Gastroesophageal sphincter (tissue), 4 donors: ENCODE data around the gene KCTD17. TPM values are rescaled to one million over a fixed set of nuclear protein-coding genes. Genes with fewer than 3 reads are reported as not detected.
A peak's percentile ranks its signal among the peaks of the same experiment; 100 is the strongest.

Experiments
- ATAC-seq: fragments of 150-250 bp; one replicate; pipeline ENCODE4 v1.9.1; 2016; ENCODE audit warnings: mild to moderate bottlenecking, moderate library complexity
- H3K27ac ChIP-seq, 4 donors: fragments of 200-600 bp; sonication (generic) in 3 of 4; 1 replicate in 3 of 4; 2 replicates in 1 of 4; pipeline ENCODE4 v1.5.1; 2016 to 2019
- H3K27me3 ChIP-seq: fragments of 200-600 bp; sonication (generic); one replicate; pipeline ENCODE4 v1.5.1; 2019
- H3K36me3 ChIP-seq, 2 donors: fragments of 200-600 bp; sonication (generic); one replicate each; pipeline ENCODE4 v1.5.1; 2019; ENCODE audit warnings: control low read depth in 1 of 2
- H3K4me1 ChIP-seq, 3 donors: fragments of 200-600 bp; sonication (generic); 1 replicate in 2 of 3; 2 replicates in 1 of 3; pipeline ENCODE4 v1.5.1; 2016 to 2019; ENCODE audit warnings: control low read depth in 2 of 3
- H3K4me3 ChIP-seq, 2 donors: fragments of 200-600 bp; sonication (generic); one replicate each; pipeline ENCODE4 v1.5.1; 2019; ENCODE audit warnings: mild to moderate bottlenecking in 1 of 2, moderate library complexity in 1 of 2
- H3K9me3 ChIP-seq, 3 donors: fragments of 200-600 bp; sonication (generic); one replicate each; pipeline ENCODE4 v1.5.1; 2017 to 2019; ENCODE audit warnings: control low read depth in 2 of 3
- CTCF ChIP-seq, 4 experiments: fragments of 200-600 bp in 2 of 4; fragments of 450-650 bp in 2 of 4; sonication (generic) in 1 of 4; IDR thresholded peaks; one replicate each; pipeline ENCODE4 v1.5.1; 2017 to 2019; ENCODE audit warnings: antibody characterized with exemption in 4 of 4, mild to moderate bottlenecking in 2 of 4, moderate library complexity in 2 of 4
- EP300 ChIP-seq: sonication (generic); formaldehyde crosslinking; IDR thresholded peaks from one replicate; pipeline ENCODE4 v1.6.1; 2017; ENCODE audit warnings: antibody characterized with exemption, mild to moderate bottlenecking
- POLR2A ChIP-seq, 2 donors: fragments of 450-650 bp; IDR thresholded peaks; one replicate each; pipeline ENCODE4 v1.6.1; 2017; ENCODE audit warnings: antibody characterized with exemption in 2 of 2, mild to moderate bottlenecking in 2 of 2, moderate library complexity in 1 of 2
- POLR2AphosphoS5 ChIP-seq: sonication (generic); formaldehyde crosslinking; IDR thresholded peaks from one replicate; pipeline ENCODE4 v1.6.1; 2017; ENCODE audit warnings: antibody characterized with exemption
- WGBS, 2 donors: methylation state at CpG; one replicate each; pipeline ENCODE4 v1.1.5; 2018; ENCODE audit warnings: low coverage in 1 of 2; 5-methylcytosine and 5-hydroxymethylcytosine counted together
- total RNA-seq, 4 donors: library from RNA; depleted of rRNA; stranded (reverse); fragments of >200 nt; gene quantifications; one replicate each; pipeline ENCODE4 v1.1.0, GENCODE V29; 2016

KCTD17 gene
- total RNA-seq, 4 donors from 2014 or later = 23.3 to 33.2 (median 29.3) TPM

DNA sequence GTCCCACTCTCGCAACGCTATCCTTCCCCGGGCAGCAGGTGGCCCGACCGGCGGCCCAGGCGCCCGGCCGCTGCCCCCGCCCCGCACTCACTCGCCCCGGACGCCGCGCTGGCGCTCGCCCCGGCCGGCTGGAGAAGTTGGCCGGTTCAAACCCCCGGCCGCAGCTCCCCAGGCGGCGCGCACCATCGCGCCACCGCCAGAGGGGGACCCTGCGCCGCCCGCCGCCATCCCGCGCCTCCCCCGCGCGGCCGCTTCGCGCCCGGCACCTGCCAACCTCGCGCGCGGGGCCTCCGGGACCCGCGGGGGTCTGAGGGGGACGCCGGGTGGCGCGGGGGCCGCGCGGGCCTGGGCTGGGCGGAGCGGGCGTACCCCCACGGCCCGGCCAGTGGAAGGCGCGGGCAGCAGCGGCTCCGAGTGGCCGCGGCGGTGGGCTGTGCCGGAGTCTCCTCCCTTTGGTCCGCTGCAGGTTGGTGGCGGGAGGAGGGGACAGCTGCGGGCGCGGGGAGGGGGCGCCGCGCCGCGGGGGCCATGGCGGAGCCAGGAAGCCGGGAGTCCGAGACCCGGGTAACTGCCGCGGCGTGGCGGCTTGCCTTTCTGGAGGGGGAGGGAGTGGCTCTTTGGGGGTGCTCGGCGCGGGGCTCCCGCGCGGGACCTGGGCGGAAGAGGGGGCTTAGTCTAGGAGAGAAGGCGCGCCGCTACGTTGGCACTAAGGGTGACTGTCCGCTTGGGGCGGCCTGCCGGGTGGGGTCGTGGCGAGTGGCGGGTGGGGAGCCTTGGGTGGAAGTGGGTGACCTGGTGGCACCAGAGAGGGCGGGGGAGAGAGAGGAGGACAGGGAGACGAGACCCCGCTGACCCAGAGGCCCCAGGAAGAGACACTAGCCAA, 32.0 kb upstream of the KCTD17 start, which contains the start of the genes MPST and TST:
MPST (plus strand) TSS at position 434 of the 883 bp plus-strand sequence; CDS start at position 529, 95 bp downstream.
TST (minus strand) TSS at position 139 of the 883 bp plus-strand sequence. CDS start 715 bp downstream, outside the sequence.
- TF ChIP-seq POLR2AphosphoS5 (peak; percentile 15), CTCF (IDR thresholded peaks at IDR 0.05) (peak in 3 of 4 experiments; percentile 21 to 93 (median 83)), POLR2A (IDR thresholded peaks at IDR 0.05) (peak; percentile 71 to 84), EP300 (no peak)
- no peaks in the 10 kb centered on the region for H3K27me3 ChIP-seq
- ATAC-seq = peak; percentile 94
- 0% methylated on average over 8 of the region's 107 CpGs; no CpG with 5 or more reads in 1 of the 2 donors for WGBS, 2 donors
- H3K9me3 ChIP-seq = no peaks in the 10 kb centered on the region
- H3K36me3 ChIP-seq = peaks cover 0 to 35% of the 10 kb centered on the region in 2 donors
- H3K4me1 ChIP-seq = peaks cover 0 to 81% (median 37%) of the 10 kb centered on the region in 3 donors
- H3K27ac ChIP-seq = peak within 1 kb of the TSS; percentile 81 to 96 (median 94)
- H3K4me3 ChIP-seq = peak within 1 kb of the TSS; percentile 93 to 96

DNA sequence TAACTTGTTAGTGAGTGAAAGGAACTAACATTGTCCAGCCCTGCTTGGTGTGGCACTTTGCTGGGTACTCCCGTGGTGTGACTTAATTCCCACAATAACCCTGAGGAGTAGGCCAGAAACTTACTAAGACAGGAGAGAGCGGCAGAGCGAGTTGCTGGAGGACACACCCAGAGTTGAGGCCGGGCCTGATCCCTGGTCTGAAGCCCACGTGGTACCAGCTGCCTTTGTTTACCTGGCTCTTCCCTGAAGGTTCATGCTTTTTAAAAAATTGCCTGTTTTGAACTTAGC, 31.4 kb upstream of the KCTD17 start:
- peak overlapping the region; percentile 81 to 96 (median 94) for H3K27ac ChIP-seq
- no peak for TF ChIP-seq POLR2A (IDR thresholded peaks at IDR 0.05)
- no peak for TF ChIP-seq EP300
- TF ChIP-seq CTCF (IDR thresholded peaks at IDR 0.05) = no peak
- peak; percentile 1 for TF ChIP-seq POLR2AphosphoS5
- H3K9me3 ChIP-seq = no peaks in the 10 kb centered on the region
- peak; percentile 28 for ATAC-seq
- H3K27me3 ChIP-seq = no peaks in the 10 kb centered on the region
- WGBS, 2 donors = 0% methylated on average over 5 of the region's 5 CpGs; no CpG with 5 or more reads in 1 of the 2 donors
- H3K4me1 ChIP-seq = peaks cover 0 to 76% (median 34%) of the 10 kb centered on the region in 3 donors
- H3K36me3 ChIP-seq = peaks cover 0 to 41% of the 10 kb centered on the region in 2 donors
- H3K4me3 ChIP-seq = peak overlapping the region; percentile 93 to 96

GRCh38 chr22:37021041-37021440, 30.5 kb upstream of the KCTD17 start:
- Histone ChIP-seq H3K27me3 (no peaks in the 10 kb centered on the region), H3K9me3 (no peaks in the 10 kb centered on the region), H3K36me3 (peaks cover 0 to 50% of the 10 kb centered on the region in 2 donors), H3K4me3 (peak overlapping the region in 1 of 2 donors; percentile 93), H3K4me1 (peaks cover 0 to 74% (median 34%) of the 10 kb centered on the region in 3 donors), H3K27ac (peak overlapping the region in 2 of 4 donors; percentile 95 to 96)
- 89 to 90% methylated on average over 2 to 3 of the region's 5 CpGs for WGBS, 2 donors
- ATAC-seq = no peak
- TF ChIP-seq CTCF (IDR thresholded peaks at IDR 0.05) (no peak), POLR2AphosphoS5 (no peak), EP300 (no peak), POLR2A (IDR thresholded peaks at IDR 0.05) (no peak)

DNA sequence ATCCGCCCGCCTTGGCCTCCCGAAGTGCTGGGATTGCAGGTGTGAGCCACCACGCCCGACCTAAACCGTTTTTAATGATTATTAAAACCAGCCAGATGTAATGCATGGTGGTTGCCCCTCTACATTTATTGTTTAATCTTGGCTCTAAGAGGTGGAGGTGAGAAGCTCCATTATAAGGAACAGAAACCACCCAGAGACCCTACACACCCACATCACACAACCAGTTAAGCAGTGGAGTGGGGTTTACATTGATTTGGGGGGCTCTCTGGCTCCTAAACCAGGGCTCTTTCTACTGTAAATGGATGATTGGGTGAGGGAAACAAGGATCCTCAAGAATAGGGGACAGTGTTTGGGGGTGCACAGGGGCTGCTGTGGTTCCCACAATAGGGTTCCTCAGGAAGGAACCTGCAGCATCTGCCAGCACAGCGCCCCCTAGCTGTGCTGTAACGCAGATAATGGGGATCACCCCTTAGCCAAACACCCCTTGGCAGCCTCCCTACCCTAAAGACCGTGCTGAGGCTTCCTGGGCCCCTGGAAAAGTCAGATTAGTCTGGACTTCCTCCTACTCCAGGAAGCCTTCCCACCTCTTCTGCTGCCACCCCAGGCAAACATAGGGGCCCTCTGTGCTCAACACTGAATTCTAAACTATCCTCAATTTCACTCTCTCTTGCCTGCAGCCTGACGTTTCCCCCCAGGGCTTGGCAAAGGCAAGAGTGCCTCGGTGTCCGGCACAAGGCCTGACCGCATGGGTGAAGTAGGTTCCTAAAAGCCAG, 29.6 kb upstream of the KCTD17 start:
- Histone ChIP-seq H3K27ac (peak overlapping the region in 1 of 4 donors; percentile 22), H3K36me3 (peaks cover 0 to 50% of the 10 kb centered on the region in 2 donors), H3K27me3 (no peaks in the 10 kb centered on the region), H3K9me3 (no peaks in the 10 kb centered on the region), H3K4me3 (no peak overlapping the region), H3K4me1 (peaks cover 0 to 66% (median 30%) of the 10 kb centered on the region in 3 donors)
- ATAC-seq = no peak
- 65 to 100% methylated on average over 6 to 12 of the region's 13 CpGs for WGBS, 2 donors
- TF ChIP-seq CTCF (IDR thresholded peaks at IDR 0.05) (peak in 3 of 4 experiments; percentile 43 to 73 (median 46)), POLR2A (IDR thresholded peaks at IDR 0.05) (no peak), POLR2AphosphoS5 (no peak), EP300 (no peak)
